ENCODE results near the gene OPN4. TPM values are rescaled to one million over a fixed set of nuclear protein-coding genes. Genes with fewer than 3 reads are reported as not detected.

OPN4 gene
- total and polyA plus RNA-seq, 9 of the 15 experiments (the other 6 are each of a cell fraction or from before 2014, with no cell fraction given), result not detected

GRCh38 chr10:86664341-86665217, 10.2 kb downstream of the OPN4 start:
- DNase-seq (ENCODE audit: extremely low read depth in 1 of 4, low spot score in 3 of 4), result no peak
- TF ChIP-seq HNRNPH1 (optimal IDR thresholded peaks at IDR 0.05; ENCODE audit: low read depth, low read length) (no peak), ZNF12 (CRISPR knock-in tag; IDR thresholded peaks at IDR 0.05) (no peak), KLF6 (CRISPR knock-in tag; IDR thresholded peaks at IDR 0.05; ENCODE audit: borderline replicate concordance) (no peak), POLR2H (tag; IDR thresholded peaks at IDR 0.05; ENCODE audit: low read depth) (no peak)
- WGBS (ENCODE audit: insufficient coverage, low coverage, missing lambda C conversion rate), result 5% methylated on average over 8 of the region's 13 CpGs
- Histone ChIP-seq H3K4me1 (replicated peaks in 1 of 2; ENCODE audit: control insufficient read depth in 2 of 2, insufficient read depth in 2 of 2, low read length in 2 of 2) (peaks cover 0 to 9% of the 10 kb centered on the region in 2 experiments; a peak in 2 of 5 replicates), H3K9me3 (replicated peaks; ENCODE audit: control insufficient read depth, insufficient read depth, low read depth, low read length) (no peaks in the 10 kb centered on the region), H3K79me2 (ENCODE audit: control insufficient read depth, insufficient read depth, low read length) (no peaks in the 10 kb centered on the region), H3K9ac (ENCODE audit: insufficient read depth in 1 of 2, low read depth in 2 of 2, low read length in 2 of 2) (no peak overlapping the region), H3K4me3 (no peak overlapping the region), H3K9me1 (ENCODE audit: control insufficient read depth, insufficient read depth, low read length) (no peaks in the 10 kb centered on the region), H3K27ac (ENCODE audit: extremely low read depth, low read depth, low read length) (no peak overlapping the region), H2AFZ (ENCODE audit: low read depth, low read length) (no peak overlapping the region), H4K20me1 (replicated peaks; ENCODE audit: control insufficient read depth, insufficient read depth, low read length) (no peaks in the 10 kb centered on the region), H3K27me3 (ENCODE audit: control insufficient read depth in 2 of 2, insufficient read depth in 2 of 2, low read length in 2 of 2) (peaks cover 2 to 87% of the 10 kb centered on the region in 2 experiments; a peak in 4 of 5 replicates), H3K36me3 (ENCODE audit: control insufficient read depth, insufficient read depth, low read length) (no peaks in the 10 kb centered on the region), H3K4me2 (ENCODE audit: insufficient read depth, low read length) (no peak overlapping the region)
- in situ Hi-C loops (cut with MboI), result no loop called here
- CTCF ChIA-PET (ENCODE audit: low intra/inter-chr PET ratio), result no interaction called here
- ATAC-seq, result no peak
- intact Hi-C loops (cut with micrococcal nuclease), result no loop called here
- POLR2A ChIA-PET, result interaction anchor here (0.5 to 0.8 kb wide), 4 partner anchors 10 to 70 kb away, joined by 3 to 4 read pairs (median 3); no protein-coding TSS in a partner anchor
- FAIRE-seq, result no peak
- no TSS peak for BruUV-seq (replicated peaks)

DNA sequence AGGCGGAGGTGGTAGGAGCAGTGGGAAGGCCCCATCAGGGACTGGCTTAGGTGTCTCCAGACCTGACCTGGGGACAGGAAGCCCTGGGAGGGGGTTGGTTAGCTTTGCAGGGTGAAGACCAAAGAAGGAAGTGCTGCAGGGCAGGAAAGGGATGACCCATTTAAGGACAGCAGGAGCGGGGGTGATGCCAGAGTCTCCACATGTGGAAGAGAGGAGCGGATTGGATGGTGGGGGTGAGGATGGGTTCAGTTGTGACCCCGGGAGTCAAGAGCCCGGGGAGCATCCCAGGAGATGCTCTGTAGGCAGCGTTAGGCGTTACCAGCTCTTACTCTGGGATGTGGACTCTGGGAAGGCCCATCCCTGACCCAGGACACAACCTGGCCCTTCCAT, 10.9 kb downstream of the OPN4 start:
- Histone ChIP-seq H2AFZ (ENCODE audit: low read depth, low read length) (no peak overlapping the region), H4K20me1 (replicated peaks; ENCODE audit: control insufficient read depth, insufficient read depth, low read length) (no peaks in the 10 kb centered on the region), H3K4me1 (replicated peaks in 1 of 2; ENCODE audit: control insufficient read depth in 2 of 2, insufficient read depth in 2 of 2, low read length in 2 of 2) (peaks cover 0 to 9% of the 10 kb centered on the region in 2 experiments; a peak in 2 of 5 replicates), H3K36me3 (ENCODE audit: control insufficient read depth, insufficient read depth, low read length) (no peaks in the 10 kb centered on the region), H3K9ac (ENCODE audit: insufficient read depth in 1 of 2, low read depth in 2 of 2, low read length in 2 of 2) (no peak overlapping the region; a peak in 1 of 4 replicates), H3K27me3 (ENCODE audit: control insufficient read depth in 2 of 2, insufficient read depth in 2 of 2, low read length in 2 of 2) (peaks cover 0 to 81% of the 10 kb centered on the region in 2 experiments; a peak in 3 of 5 replicates), H3K9me3 (replicated peaks; ENCODE audit: control insufficient read depth, insufficient read depth, low read depth, low read length) (no peaks in the 10 kb centered on the region), H3K79me2 (ENCODE audit: control insufficient read depth, insufficient read depth, low read length) (no peaks in the 10 kb centered on the region), H3K9me1 (ENCODE audit: control insufficient read depth, insufficient read depth, low read length) (no peaks in the 10 kb centered on the region), H3K27ac (ENCODE audit: extremely low read depth, low read depth, low read length) (no peak overlapping the region), H3K4me3 (no peak overlapping the region), H3K4me2 (ENCODE audit: insufficient read depth, low read length) (no peak overlapping the region)
- POLR2A ChIA-PET, result interaction anchor here (0.7 kb wide), 1 partner anchor 9 kb away, joined by 4 read pairs; no protein-coding TSS in a partner anchor
- FAIRE-seq (no peak), DNase-seq (ENCODE audit: extremely low read depth in 1 of 4, low spot score in 3 of 4) (no peak), ATAC-seq (no peak)
- intact Hi-C loops (cut with micrococcal nuclease), result no loop called here
- 0% methylated on average over 3 of the region's 7 CpGs for WGBS (ENCODE audit: insufficient coverage, low coverage, missing lambda C conversion rate)
- in situ Hi-C loops (cut with MboI), result no loop called here
- no TSS peak for BruUV-seq (replicated peaks)
- CTCF ChIA-PET (ENCODE audit: low intra/inter-chr PET ratio), result no interaction called here
- TF ChIP-seq, protein P1, sequence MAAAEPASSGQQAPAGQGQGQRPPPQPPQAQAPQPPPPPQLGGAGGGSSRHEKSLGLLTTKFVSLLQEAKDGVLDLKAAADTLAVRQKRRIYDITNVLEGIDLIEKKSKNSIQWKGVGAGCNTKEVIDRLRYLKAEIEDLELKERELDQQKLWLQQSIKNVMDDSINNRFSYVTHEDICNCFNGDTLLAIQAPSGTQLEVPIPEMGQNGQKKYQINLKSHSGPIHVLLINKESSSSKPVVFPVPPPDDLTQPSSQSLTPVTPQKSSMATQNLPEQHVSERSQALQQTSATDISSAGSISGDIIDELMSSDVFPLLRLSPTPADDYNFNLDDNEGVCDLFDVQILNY (CRISPR knock-in tag; IDR thresholded peaks at IDR 0.05), result no peak
- no peak for TF ChIP-seq ZFX (CRISPR knock-in tag; IDR thresholded peaks at IDR 0.05)
- TF ChIP-seq SOX6 (IDR thresholded peaks at IDR 0.05), result no peak
- no peak for TF ChIP-seq CHAMP1 (IDR thresholded peaks at IDR 0.05)
- no peak for TF ChIP-seq SREBF2 (CRISPR knock-in tag; IDR thresholded peaks at IDR 0.05)
- TF ChIP-seq CHD1 (IDR thresholded peaks at IDR 0.05; ENCODE audit: low read length), result no peak
- TF ChIP-seq NFATC3 (IDR thresholded peaks at IDR 0.05), result no peak
